Colonic mucosa (tissue), 4 donors: Measurements from ENCODE around the gene ACADL. TPM values are rescaled to one million over a fixed set of nuclear protein-coding genes. Genes with fewer than 3 reads are reported as not detected.

Source experiments
- DNase-seq: peaks from one replicate; pipeline ENCODE4 v3.0.0-alpha.2; 2020
- H3K27ac ChIP-seq: fragments of 200-600 bp; one replicate; pipeline ENCODE4 v1.8.0; 2021
- H3K27me3 ChIP-seq: fragments of 200-600 bp; one replicate; pipeline ENCODE4 v1.8.0; 2021
- H3K36me3 ChIP-seq: fragments of 200-600 bp; one replicate; pipeline ENCODE4 v1.8.0; 2021
- H3K4me1 ChIP-seq: fragments of 200-600 bp; one replicate; pipeline ENCODE4 v1.8.0; 2021; ENCODE audit warnings: mild to moderate bottlenecking
- H3K4me3 ChIP-seq: fragments of 200-600 bp; one replicate; pipeline ENCODE4 v1.8.0; 2021
- H3K9ac ChIP-seq, 2 donors: one replicate each; pipeline ENCODE4 v1.7.0; 2013; ENCODE audit warnings: control low read depth in 2 of 2, low read depth in 2 of 2, low read length in 2 of 2
- H3K9me3 ChIP-seq: fragments of 200-600 bp; one replicate; pipeline ENCODE4 v1.8.0; 2021
- intact Hi-C: fragments of 100-400 bp; cut with DNase I; formaldehyde crosslinking; loops from one replicate; pipeline ENCODE4 v1.14.1; 2022
- total RNA-seq, 2 donors: library from RNA; stranded (reverse); fragmentation: NEBNext Ultra II Directional in 1 of 2; extraction: Animal tissue kit (Norgen Biotek cat#: 25700) in 1 of 2; gene quantifications; one replicate each; pipeline ENCODE4 v1.2.1, GENCODE V29; 2021
- TF ChIP-seq, protein P1 (sequence below): fragments of 200-600 bp; IDR thresholded peaks from one replicate; pipeline ENCODE4 v1.8.0; 2022; ENCODE audit warnings: antibody characterized with exemption, mild to moderate bottlenecking
- donor health status: healthy.
- donor health status: DM: no; HTN: no; CAD: no.
- donor health status: DM: no; HTN: no; CAD: no.

ACADL gene
- total RNA-seq, 2 donors from 2014 or later, result 0.12 TPM; not detected in 1

DNA sequence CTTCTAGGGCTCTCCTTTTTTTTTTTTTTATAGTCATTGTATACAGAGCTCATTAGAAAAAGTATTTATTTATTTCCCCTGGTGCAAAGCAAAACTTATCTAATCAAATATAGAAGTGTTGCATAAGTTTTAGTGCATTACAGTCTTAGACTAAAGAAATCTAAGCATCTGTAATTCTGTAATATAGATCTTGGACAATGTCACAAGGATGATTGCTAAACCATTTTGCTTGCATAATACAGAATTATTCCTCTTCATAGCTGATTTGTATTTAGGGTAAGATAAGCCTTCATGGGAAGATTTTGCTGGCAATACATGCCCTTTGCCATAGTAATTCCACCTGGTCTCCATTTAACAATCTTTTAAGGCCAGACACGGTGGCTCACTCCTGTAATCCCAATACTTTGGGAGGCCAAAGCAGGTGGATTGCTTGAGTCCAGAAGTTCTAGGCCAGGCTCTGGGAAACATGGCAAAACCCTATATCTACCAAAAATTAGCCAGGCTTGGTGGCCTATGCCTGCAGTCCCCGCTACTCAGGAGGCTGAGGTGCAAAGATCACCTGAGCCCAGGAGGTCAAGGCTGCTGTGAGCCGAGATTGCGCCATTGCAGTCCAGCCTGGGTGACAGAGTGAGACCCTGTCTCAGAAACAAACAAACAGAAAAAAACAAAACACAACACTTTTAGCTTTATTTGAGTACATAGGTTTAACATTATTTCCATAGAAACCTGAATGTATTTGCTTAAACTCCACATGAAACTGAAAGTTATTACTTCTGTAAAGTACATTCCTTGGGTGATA is 2.2 kb upstream of the ACADL start:
- intact Hi-C loops, result no loop called here
- DNase-seq, result no peak
- peaks cover 22% of the 10 kb centered on the region for H3K27me3 ChIP-seq
- TF ChIP-seq, protein P1, sequence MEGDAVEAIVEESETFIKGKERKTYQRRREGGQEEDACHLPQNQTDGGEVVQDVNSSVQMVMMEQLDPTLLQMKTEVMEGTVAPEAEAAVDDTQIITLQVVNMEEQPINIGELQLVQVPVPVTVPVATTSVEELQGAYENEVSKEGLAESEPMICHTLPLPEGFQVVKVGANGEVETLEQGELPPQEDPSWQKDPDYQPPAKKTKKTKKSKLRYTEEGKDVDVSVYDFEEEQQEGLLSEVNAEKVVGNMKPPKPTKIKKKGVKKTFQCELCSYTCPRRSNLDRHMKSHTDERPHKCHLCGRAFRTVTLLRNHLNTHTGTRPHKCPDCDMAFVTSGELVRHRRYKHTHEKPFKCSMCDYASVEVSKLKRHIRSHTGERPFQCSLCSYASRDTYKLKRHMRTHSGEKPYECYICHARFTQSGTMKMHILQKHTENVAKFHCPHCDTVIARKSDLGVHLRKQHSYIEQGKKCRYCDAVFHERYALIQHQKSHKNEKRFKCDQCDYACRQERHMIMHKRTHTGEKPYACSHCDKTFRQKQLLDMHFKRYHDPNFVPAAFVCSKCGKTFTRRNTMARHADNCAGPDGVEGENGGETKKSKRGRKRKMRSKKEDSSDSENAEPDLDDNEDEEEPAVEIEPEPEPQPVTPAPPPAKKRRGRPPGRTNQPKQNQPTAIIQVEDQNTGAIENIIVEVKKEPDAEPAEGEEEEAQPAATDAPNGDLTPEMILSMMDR, result no peak
- H3K9ac ChIP-seq, result no peak overlapping the region
- no peak overlapping the region for H3K4me3 ChIP-seq
- no peaks in the 10 kb centered on the region for H3K4me1 ChIP-seq
- H3K27ac ChIP-seq, result no peak overlapping the region
- H3K36me3 ChIP-seq, result no peaks in the 10 kb centered on the region
- no peaks in the 10 kb centered on the region for H3K9me3 ChIP-seq

DNA sequence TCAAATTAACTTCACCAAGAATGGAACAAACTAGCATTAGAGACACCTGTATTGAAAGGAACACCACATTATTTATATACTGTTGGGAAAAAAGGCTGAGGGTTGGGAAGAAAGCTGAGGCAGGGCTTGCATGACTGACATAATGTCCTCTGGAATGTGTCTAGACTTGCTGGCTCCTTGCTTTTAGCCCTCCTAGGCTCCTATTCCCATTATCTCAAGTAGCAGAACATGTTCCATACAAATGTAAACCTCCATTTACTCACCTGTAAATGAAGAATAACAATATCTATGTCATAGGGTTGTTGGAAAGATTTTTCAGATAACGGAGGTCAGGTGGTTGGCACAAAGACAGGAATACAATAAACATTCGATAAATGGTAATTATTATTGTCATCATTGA is 976 bp upstream of the ACADL start:
- intact Hi-C loops, result no loop called here
- Histone ChIP-seq H3K36me3 (no peaks in the 10 kb centered on the region), H3K4me3 (no peak overlapping the region), H3K9me3 (no peaks in the 10 kb centered on the region), H3K27ac (no peak overlapping the region), H3K9ac (no peak overlapping the region), H3K4me1 (no peaks in the 10 kb centered on the region), H3K27me3 (peaks cover 22% of the 10 kb centered on the region)
- TF ChIP-seq, protein P1, result no peak
- no peak for DNase-seq

DNA sequence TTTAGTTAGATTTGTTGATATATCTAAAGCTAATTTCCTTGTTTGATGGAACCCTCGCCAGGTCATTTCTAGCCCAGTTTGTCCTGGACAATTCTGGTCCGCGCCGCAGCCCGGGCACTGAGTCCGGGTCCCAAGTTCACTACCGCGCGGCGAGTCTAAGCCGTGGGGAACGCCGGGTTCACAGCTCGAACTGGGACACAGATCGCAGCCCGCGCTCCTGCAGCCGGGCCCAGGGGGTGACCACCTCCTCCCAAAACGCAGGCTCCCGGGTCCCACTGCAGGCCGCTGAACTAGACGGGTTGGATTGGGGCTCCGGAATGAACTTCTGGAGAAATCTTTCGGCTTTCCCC is 681 bp downstream of the ACADL start:
- no peak overlapping the region for H3K9ac ChIP-seq
- DNase-seq, result peak; percentile 33
- no peak overlapping the region for H3K27ac ChIP-seq
- no peaks in the 10 kb centered on the region for H3K9me3 ChIP-seq
- intact Hi-C loops, result no loop called here
- H3K4me1 ChIP-seq, result no peaks in the 10 kb centered on the region
- peak overlapping the region; percentile 48 for H3K4me3 ChIP-seq
- H3K36me3 ChIP-seq, result no peaks in the 10 kb centered on the region
- TF ChIP-seq, protein P1, result no peak
- H3K27me3 ChIP-seq, result peaks cover 22% of the 10 kb centered on the region

DNA sequence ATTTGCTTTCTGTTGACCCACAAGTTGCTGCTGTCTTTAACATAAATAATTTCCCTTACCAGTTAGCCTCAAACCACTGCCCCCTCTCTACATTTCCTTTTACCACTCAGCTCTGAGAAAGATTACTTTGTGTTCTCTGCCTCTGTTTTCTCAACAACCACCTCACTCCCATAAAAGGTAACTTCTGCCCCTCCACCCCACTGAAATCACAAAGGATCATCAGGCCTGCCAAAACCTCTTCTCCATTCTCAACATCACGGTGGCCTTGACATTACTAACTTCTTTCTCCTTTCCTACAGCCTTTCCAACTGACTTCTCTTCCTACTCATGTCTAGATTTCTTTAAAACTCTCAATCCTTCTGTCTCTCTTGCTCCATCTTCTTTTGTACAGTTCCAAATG is 10.1 kb downstream of the ACADL start:
- Histone ChIP-seq H3K4me1 (no peaks in the 10 kb centered on the region), H3K27ac (no peak overlapping the region), H3K4me3 (no peak overlapping the region), H3K9ac (no peak overlapping the region), H3K27me3 (no peaks in the 10 kb centered on the region), H3K9me3 (no peaks in the 10 kb centered on the region), H3K36me3 (no peaks in the 10 kb centered on the region)
- DNase-seq, result no peak
- TF ChIP-seq, protein P1, result no peak
- intact Hi-C loops, result no loop called here

DNA sequence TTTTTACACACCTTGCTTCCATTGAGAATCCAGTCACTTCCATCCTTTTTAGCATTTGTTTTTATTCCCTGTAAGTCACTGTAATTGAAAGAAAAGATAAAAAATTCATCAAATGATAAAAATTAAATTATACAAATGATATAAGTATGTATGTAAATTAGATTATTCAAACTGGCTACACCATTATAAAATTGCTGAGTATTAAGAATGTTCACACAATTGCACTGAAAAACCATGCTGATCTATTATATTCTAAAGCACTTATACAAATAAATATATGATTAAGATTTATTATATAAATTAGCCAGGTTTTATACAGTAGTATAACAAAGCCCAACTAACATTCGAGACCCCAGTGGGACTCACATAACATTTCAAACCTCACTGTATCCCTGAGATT is 15.1 kb downstream of the ACADL start:
- no peak overlapping the region for H3K4me3 ChIP-seq
- no peaks in the 10 kb centered on the region for H3K36me3 ChIP-seq
- H3K9ac ChIP-seq, result no peak overlapping the region
- H3K4me1 ChIP-seq, result no peaks in the 10 kb centered on the region
- no peak for DNase-seq
- intact Hi-C loops, result no loop called here
- no peaks in the 10 kb centered on the region for H3K9me3 ChIP-seq
- H3K27ac ChIP-seq, result no peak overlapping the region
- TF ChIP-seq, protein P1, result no peak
- H3K27me3 ChIP-seq, result no peaks in the 10 kb centered on the region
